Keratinocyte (primary cell): Measurements from ENCODE around the gene VKORC1L1.

Source experiments
- EZH2 ChIP-seq: IDR thresholded peaks from one replicate; pipeline ENCODE4 v1.6.1; 2012; ENCODE audit warnings: inconsistent platforms, mild to moderate bottlenecking, low read length, moderate library complexity
- TF ChIP-seq, protein P1 (sequence below), 3 experiments: IDR thresholded peaks in 1 of 3; conservative IDR thresholded peaks in 1 of 3; optimal IDR thresholded peaks in 1 of 3; 2 replicates in 2 of 3; 3 replicates in 1 of 3; pipeline versions ENCODE3 to v1.5.1; 2011; ENCODE audit warnings: low read length in 3 of 3, mild to moderate bottlenecking in 3 of 3, moderate library complexity in 2 of 3, control low read depth in 1 of 3, inconsistent platforms in 1 of 3; ENCODE audit not compliant: insufficient read depth in 2 of 3; ENCODE audit errors: extremely low read depth in 1 of 3

DNA sequence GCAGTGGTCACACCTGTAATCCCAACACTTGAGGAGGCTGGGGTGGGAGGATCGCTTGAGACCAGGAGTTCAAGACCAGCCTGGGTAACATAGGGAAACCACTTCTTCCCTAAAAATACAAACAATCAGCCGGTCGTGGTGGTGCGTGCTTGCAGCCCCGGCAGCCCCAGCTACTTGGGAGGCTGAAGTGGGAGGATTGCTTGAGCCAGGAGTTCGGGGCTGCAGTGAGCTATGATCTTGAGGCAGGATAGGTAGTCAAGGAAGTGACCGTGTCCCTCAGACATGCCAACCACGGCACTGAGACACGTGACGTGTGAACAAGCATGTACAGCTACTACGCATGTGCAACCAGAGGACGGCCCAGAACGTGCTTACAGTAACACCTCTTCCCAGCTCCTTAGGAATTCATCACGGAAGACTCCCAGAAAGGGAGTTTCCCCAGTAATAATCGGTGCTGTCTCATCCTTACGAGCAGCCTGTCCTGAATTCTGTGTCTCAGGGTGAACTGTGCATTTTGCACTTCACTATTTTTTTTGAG lies 103.9 kb downstream of the VKORC1L1 start:
- no peak for TF ChIP-seq EZH2
- TF ChIP-seq, protein P1, sequence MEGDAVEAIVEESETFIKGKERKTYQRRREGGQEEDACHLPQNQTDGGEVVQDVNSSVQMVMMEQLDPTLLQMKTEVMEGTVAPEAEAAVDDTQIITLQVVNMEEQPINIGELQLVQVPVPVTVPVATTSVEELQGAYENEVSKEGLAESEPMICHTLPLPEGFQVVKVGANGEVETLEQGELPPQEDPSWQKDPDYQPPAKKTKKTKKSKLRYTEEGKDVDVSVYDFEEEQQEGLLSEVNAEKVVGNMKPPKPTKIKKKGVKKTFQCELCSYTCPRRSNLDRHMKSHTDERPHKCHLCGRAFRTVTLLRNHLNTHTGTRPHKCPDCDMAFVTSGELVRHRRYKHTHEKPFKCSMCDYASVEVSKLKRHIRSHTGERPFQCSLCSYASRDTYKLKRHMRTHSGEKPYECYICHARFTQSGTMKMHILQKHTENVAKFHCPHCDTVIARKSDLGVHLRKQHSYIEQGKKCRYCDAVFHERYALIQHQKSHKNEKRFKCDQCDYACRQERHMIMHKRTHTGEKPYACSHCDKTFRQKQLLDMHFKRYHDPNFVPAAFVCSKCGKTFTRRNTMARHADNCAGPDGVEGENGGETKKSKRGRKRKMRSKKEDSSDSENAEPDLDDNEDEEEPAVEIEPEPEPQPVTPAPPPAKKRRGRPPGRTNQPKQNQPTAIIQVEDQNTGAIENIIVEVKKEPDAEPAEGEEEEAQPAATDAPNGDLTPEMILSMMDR (optimal IDR thresholded peaks at IDR 0.05 in 1 of 3, IDR thresholded peaks at IDR 0.05 in 1 of 3, conservative IDR thresholded peaks at IDR 0.05 in 1 of 3; ENCODE audit: extremely low read depth in 1 of 3, insufficient read depth in 2 of 3, low read length in 3 of 3) = no peak
